Gastrocnemius medialis (tissue), 4 donors: Measurements from ENCODE around the gene NDRG2. TPM values are rescaled to one million over a fixed set of nuclear protein-coding genes. Genes with fewer than 3 reads are reported as not detected.
A peak's percentile ranks its signal among the peaks of the same experiment; 100 is the strongest.

ENCODE experiments used
- ATAC-seq, 2 donors: fragments of 150-250 bp; one replicate each; pipeline ENCODE4 v1.9.1; 2016
- DNase-seq, 2 donors: peaks; one replicate each; pipeline ENCODE4 v3.0.0-alpha.2; 2019
- H3K27ac ChIP-seq, 4 donors: fragments of 200-600 bp; sonication (generic); 1 replicate in 1 of 4; 2 replicates in 3 of 4; pipeline ENCODE4 v1.5.1; 2016 to 2018; ENCODE audit warnings: mild to moderate bottlenecking in 2 of 4, moderate library complexity in 1 of 4
- H3K27me3 ChIP-seq, 3 donors: fragments of 200-600 bp; sonication (generic) in 2 of 3; 1 replicate in 1 of 3; 2 replicates in 2 of 3; pipeline versions ENCODE4 v1.5.1 to v1.6.0; 2016 to 2019; ENCODE audit warnings: mild to moderate bottlenecking in 1 of 3, moderate library complexity in 1 of 3
- H3K36me3 ChIP-seq, 2 donors: fragments of 200-600 bp; sonication (generic) in 1 of 2; one replicate each; pipeline ENCODE4 v1.5.1; 2017 to 2018
- H3K4me1 ChIP-seq, 2 donors: fragments of 200-600 bp; sonication (generic) in 1 of 2; one replicate each; pipeline ENCODE4 v1.5.1; 2016 to 2017; ENCODE audit warnings: mild to moderate bottlenecking in 2 of 2
- H3K4me3 ChIP-seq, 4 donors: fragments of 200-600 bp; sonication (generic) in 3 of 4; 1 replicate in 1 of 4; 2 replicates in 3 of 4; pipeline ENCODE4 v1.5.1; 2016 to 2019; ENCODE audit warnings: mild to moderate bottlenecking in 2 of 4
- H3K9me3 ChIP-seq, 3 donors: fragments of 200-600 bp; sonication (generic) in 2 of 3; 1 replicate in 1 of 3; 2 replicates in 2 of 3; pipeline ENCODE4 v1.5.1; 2016 to 2019
- POLR2A ChIP-seq, 2 donors: fragments of 450-650 bp; IDR thresholded peaks; one replicate each; pipeline ENCODE4 v1.6.1; 2017; ENCODE audit warnings: antibody characterized with exemption in 2 of 2, mild to moderate bottlenecking in 2 of 2, moderate library complexity in 2 of 2
- in situ Hi-C, 4 donors: fragments of 200-750 bp; cut with MboI; loops; one replicate each; pipeline versions ENCODE4 v1.15.0 to v1.8.0; 2017; ENCODE audit warnings: low sequenced_read_pairs in 4 of 4
- intact Hi-C: fragments of 100-400 bp; cut with DNase I; formaldehyde crosslinking; loops from one replicate; pipeline ENCODE4 v1.15.1; 2023; ENCODE audit warnings: low total_unique reads
- total RNA-seq, 4 donors: library from RNA; depleted of rRNA; stranded (reverse); fragments of >200 nt; gene quantifications; one replicate each; pipeline versions ENCODE4 v1.1.0 to v1.2.3, GENCODE V29; 2016
- TF ChIP-seq, protein P1 (sequence below), 5 experiments: fragments of 450-650 bp in 3 of 5; fragments of 200-600 bp in 2 of 5; sonication (generic) in 2 of 5; IDR thresholded peaks in 4 of 5; conservative IDR thresholded peaks in 1 of 5; 1 replicate in 4 of 5; 2 replicates in 1 of 5; pipeline ENCODE4 v1.5.1; 2016 to 2019; ENCODE audit warnings: antibody characterized with exemption in 5 of 5, mild to moderate bottlenecking in 3 of 5, moderate library complexity in 3 of 5

Gene NDRG2
- total RNA-seq, 4 donors from 2014 or later: 759 to 2,790 (median 1,841) TPM

GRCh38 chr14:21068521-21069387, 43.9 kb upstream of the NDRG2 start:
- Histone ChIP-seq H3K36me3 (peaks cover 0 to 3% of the 10 kb centered on the region in 2 donors), H3K4me1 (peaks cover 17 to 30% of the 10 kb centered on the region in 2 donors), H3K9me3 (no peaks in the 10 kb centered on the region), H3K27me3 (no peaks in the 10 kb centered on the region), H3K27ac (peak overlapping the region; percentile 84 to 91 (median 88)), H3K4me3 (peak overlapping the region; percentile 68 to 83 (median 74))
- intact Hi-C loops (loop anchor here (1.0 kb wide), 1 partner anchor 24 kb away; no protein-coding TSS in a partner anchor), in situ Hi-C loops (loop anchor here in 2 of 4 donors (5.0 to 25.0 kb wide), 3 partner anchors 34 to 381 kb away; partner anchors contain the start of genes ANG (in 1 of the 2), RNASE4 (in 1 of the 2) and TMEM253 (in 1 of the 2))
- DNase-seq (peak in 1 of 2 donors; percentile 56), ATAC-seq (peak; percentile 49 to 51)
- TF ChIP-seq, protein P1, sequence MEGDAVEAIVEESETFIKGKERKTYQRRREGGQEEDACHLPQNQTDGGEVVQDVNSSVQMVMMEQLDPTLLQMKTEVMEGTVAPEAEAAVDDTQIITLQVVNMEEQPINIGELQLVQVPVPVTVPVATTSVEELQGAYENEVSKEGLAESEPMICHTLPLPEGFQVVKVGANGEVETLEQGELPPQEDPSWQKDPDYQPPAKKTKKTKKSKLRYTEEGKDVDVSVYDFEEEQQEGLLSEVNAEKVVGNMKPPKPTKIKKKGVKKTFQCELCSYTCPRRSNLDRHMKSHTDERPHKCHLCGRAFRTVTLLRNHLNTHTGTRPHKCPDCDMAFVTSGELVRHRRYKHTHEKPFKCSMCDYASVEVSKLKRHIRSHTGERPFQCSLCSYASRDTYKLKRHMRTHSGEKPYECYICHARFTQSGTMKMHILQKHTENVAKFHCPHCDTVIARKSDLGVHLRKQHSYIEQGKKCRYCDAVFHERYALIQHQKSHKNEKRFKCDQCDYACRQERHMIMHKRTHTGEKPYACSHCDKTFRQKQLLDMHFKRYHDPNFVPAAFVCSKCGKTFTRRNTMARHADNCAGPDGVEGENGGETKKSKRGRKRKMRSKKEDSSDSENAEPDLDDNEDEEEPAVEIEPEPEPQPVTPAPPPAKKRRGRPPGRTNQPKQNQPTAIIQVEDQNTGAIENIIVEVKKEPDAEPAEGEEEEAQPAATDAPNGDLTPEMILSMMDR (IDR thresholded peaks at IDR 0.05 in 4 of 5, conservative IDR thresholded peaks at IDR 0.05 in 1 of 5): peak; percentile 41 to 74 (median 69)
- no peak for TF ChIP-seq POLR2A (IDR thresholded peaks at IDR 0.05)

DNA sequence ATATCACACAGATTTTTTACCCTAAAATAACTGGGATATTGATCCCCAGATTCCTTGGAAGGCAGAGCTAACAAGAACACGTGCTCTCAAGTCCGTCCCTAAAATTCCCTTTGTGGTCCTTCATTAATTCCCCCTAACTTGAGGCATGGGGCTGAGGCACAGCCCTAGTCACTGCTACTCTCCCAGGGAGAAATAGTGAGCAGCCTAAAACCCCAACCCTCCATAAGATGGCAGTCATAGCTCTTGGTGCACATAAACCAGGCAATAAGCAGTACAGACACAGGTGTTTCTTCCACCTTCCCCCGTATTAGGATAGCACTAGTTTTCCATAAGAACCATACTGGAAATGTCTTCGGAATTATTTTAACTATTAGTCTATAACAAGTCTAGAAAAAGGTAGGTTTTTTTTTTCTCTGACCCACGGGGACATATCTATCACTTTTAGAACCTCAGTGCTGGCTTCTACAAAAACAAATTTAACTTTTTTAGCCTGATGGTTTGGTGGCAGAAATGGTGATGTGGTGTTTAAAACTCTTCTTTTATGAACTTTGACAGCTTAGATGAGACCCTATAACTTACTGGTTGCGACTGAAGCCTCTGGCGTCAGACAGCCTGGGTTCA, 42.1 kb upstream of the NDRG2 start:
- no peaks in the 10 kb centered on the region for H3K27me3 ChIP-seq
- DNase-seq (no peak), ATAC-seq (no peak)
- H3K9me3 ChIP-seq: no peaks in the 10 kb centered on the region
- TF ChIP-seq POLR2A (IDR thresholded peaks at IDR 0.05): no peak
- TF ChIP-seq, protein P1 (IDR thresholded peaks at IDR 0.05 in 4 of 5, conservative IDR thresholded peaks at IDR 0.05 in 1 of 5): no peak
- H3K36me3 ChIP-seq: no peaks in the 10 kb centered on the region
- H3K27ac ChIP-seq: no peak overlapping the region
- H3K4me1 ChIP-seq: peaks cover 13 to 28% of the 10 kb centered on the region in 2 donors
- intact Hi-C loops: no loop called here
- in situ Hi-C loops: loop anchor here in 2 of 4 donors (5.0 to 25.0 kb wide), 3 partner anchors 35 to 380 kb away; partner anchors contain the start of genes ANG (in 1 of the 2), RNASE4 (in 1 of the 2) and TMEM253 (in 1 of the 2)
- no peak overlapping the region for H3K4me3 ChIP-seq

- H3K4me1 ChIP-seq: peaks cover under 1 to 1% of the 10 kb centered on the region in 2 donors
- H3K27me3 ChIP-seq: no peaks in the 10 kb centered on the region
- no peak overlapping the region for H3K4me3 ChIP-seq
- H3K27ac ChIP-seq: no peak overlapping the region
- DNase-seq: peak in 1 of 2 donors; percentile 42
- no peaks in the 10 kb centered on the region for H3K9me3 ChIP-seq
- TF ChIP-seq POLR2A (IDR thresholded peaks at IDR 0.05): no peak
- TF ChIP-seq, protein P1 (IDR thresholded peaks at IDR 0.05 in 4 of 5, conservative IDR thresholded peaks at IDR 0.05 in 1 of 5): no peak
- in situ Hi-C loops (loop anchor here in 1 of 4 donors (25.0 kb wide), 1 partner anchor 376 kb away; the partner anchor contains the start of genes ANG and RNASE4), intact Hi-C loops (no loop called here)
- H3K36me3 ChIP-seq: no peaks in the 10 kb centered on the region
- ATAC-seq: peak; percentile 73 to 81
Observed at GRCh38 chr14:21063479-21063878, 38.6 kb upstream of the NDRG2 start.

- intact Hi-C loops (no loop called here), in situ Hi-C loops (loop anchor here in 1 of 4 donors (25.0 kb wide), 1 partner anchor 374 kb away; the partner anchor contains the start of genes ANG and RNASE4)
- no peak for TF ChIP-seq POLR2A (IDR thresholded peaks at IDR 0.05)
- TF ChIP-seq, protein P1 (IDR thresholded peaks at IDR 0.05 in 4 of 5, conservative IDR thresholded peaks at IDR 0.05 in 1 of 5): no peak
- Histone ChIP-seq H3K4me1 (no peaks in the 10 kb centered on the region), H3K4me3 (no peak overlapping the region), H3K36me3 (no peaks in the 10 kb centered on the region), H3K27ac (no peak overlapping the region), H3K27me3 (no peaks in the 10 kb centered on the region), H3K9me3 (no peaks in the 10 kb centered on the region)
- DNase-seq: no peak
- ATAC-seq: no peak
Observed at GRCh38 chr14:21061347-21061668, 36.4 kb upstream of the NDRG2 start.
